ENCODE results near the gene ARSG.

GRCh38 chr17:68403122-68403521, 111.8 kb downstream of the ARSG start:
- TF ChIP-seq, protein P1, sequence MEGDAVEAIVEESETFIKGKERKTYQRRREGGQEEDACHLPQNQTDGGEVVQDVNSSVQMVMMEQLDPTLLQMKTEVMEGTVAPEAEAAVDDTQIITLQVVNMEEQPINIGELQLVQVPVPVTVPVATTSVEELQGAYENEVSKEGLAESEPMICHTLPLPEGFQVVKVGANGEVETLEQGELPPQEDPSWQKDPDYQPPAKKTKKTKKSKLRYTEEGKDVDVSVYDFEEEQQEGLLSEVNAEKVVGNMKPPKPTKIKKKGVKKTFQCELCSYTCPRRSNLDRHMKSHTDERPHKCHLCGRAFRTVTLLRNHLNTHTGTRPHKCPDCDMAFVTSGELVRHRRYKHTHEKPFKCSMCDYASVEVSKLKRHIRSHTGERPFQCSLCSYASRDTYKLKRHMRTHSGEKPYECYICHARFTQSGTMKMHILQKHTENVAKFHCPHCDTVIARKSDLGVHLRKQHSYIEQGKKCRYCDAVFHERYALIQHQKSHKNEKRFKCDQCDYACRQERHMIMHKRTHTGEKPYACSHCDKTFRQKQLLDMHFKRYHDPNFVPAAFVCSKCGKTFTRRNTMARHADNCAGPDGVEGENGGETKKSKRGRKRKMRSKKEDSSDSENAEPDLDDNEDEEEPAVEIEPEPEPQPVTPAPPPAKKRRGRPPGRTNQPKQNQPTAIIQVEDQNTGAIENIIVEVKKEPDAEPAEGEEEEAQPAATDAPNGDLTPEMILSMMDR (IDR thresholded peaks at IDR 0.05): no peak
- TF ChIP-seq EZH2phosphoT487 (IDR thresholded peaks at IDR 0.05) (no peak), EZH2 (IDR thresholded peaks at IDR 0.05) (no peak)
